ENCODE measurements around the gene CHTOP.

CHTOP gene

DNA sequence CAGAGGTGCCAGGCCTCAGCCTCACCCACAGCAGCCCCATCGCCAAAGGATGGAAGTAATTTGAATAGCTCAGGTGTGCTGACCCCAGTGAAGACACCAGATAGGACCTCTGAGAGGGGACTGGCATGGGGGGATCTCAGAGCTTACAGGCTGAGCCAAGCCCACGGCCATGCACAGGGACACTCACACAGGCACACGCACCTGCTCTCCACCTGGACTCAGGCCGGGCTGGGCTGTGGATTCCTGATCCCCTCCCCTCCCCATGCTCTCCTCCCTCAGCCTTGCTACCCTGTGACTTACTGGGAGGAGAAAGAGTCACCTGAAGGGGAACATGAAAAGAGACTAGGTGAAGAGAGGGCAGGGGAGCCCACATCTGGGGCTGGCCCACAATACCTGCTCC is 59.6 kb downstream of the CHTOP start:
- no peak for DNase-seq (ENCODE audit: low spot score)

Measured in left forelimb (tissue), 1 donor.